A172 (cell line): ENCODE data around the gene TROAP. TPM values are rescaled to one million over a fixed set of nuclear protein-coding genes. Genes with fewer than 3 reads are reported as not detected.
A peak's percentile ranks its signal among the peaks of the same experiment; 100 is the strongest.

ENCODE experiments used
- DNase-seq: peaks from one replicate; pipeline ENCODE4 v3.0.0-alpha.2; 2015; ENCODE audit warnings: low spot score
- total RNA-seq: library from RNA; depleted of rRNA; stranded (reverse); fragments of >200 nt; shearing (Covaris generic); gene quantifications from 2 replicates; pipeline ENCODE4 v1.2.3, GENCODE V29; 2014

The TROAP gene
- total RNA-seq, 1 experiment from 2014 or later, result 45.4 TPM

GRCh38 chr12:49342914-49343731 lies 20.1 kb downstream of the TROAP start:
- no peak for DNase-seq

- no peak for DNase-seq
Measured at GRCh38 chr12:49344486-49345050, 21.5 kb downstream of the TROAP start.

DNA sequence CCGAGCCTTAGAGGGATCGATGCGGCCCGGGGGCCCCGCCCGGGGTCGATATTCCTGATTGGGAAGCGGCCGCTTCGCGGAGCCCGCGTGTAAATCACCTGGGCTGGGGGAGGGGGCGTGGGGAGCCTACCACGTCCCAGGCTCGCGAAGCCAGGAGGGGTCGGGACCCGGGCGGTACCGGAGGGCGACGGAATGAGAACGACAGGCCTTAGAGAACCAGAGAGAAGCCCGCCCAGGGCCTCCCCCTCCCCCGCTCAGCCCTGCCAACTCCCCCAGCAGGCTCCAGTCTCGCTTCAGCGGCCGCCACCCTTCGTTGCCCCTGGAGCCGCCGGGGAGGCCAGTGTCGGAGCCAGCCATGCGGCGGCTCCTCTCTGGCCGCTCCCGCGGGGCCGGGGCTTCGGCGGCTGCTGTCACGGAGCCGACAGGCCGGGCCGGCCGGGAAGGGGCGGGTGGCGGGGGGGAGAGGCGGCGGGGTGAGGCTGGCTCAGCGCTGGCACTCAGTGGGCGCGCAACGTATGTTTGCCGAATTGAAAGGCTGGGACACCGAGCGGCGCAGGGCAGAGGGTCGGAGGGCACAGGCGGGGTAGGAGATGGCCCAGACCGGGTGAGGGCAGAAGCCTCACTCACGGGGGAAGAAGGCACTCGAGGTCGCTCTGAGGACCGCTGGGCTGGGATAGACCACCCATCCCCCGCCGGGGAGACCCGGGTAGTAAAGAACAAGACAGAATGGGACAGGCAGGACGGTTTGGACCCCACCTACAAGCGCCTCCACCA lies 22.2 kb downstream of the TROAP start:
- DNase-seq, result no peak

- DNase-seq, result no peak
Measured at GRCh38 chr12:49345825-49346658, 23.0 kb downstream of the TROAP start.

GRCh38 chr12:49346659-49347310 lies 23.7 kb downstream of the TROAP start, which contains the start of gene DNAJC22:
DNAJC22 (plus strand) TSS chr12:49346888; CDS start chr12:49348873, 1,985 bp downstream.
- DNase-seq, result no peak

GRCh38 chr12:49347311-49348193 lies 24.5 kb downstream of the TROAP start:
- DNase-seq, result peak; percentile 84

DNA sequence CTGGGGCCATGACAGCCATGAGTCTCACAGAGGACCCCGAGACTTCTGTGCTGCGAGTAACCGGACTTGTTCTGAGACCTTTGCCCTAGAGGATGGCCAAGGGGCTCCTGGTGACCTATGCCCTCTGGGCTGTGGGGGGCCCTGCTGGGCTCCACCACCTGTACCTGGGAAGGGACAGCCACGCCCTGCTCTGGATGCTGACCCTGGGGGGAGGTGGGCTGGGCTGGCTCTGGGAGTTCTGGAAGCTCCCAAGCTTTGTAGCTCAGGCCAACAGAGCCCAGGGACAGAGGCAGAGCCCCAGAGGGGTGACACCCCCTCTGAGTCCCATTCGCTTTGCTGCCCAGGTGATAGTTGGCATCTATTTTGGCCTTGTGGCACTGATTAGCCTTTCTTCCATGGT lies 25.7 kb downstream of the TROAP start:
- no peak for DNase-seq

- no peak for DNase-seq
Measured at GRCh38 chr12:49349266-49349665, 26.2 kb downstream of the TROAP start.

GRCh38 chr12:49352351-49352750 lies 29.3 kb downstream of the TROAP start:
- DNase-seq, result no peak

DNA sequence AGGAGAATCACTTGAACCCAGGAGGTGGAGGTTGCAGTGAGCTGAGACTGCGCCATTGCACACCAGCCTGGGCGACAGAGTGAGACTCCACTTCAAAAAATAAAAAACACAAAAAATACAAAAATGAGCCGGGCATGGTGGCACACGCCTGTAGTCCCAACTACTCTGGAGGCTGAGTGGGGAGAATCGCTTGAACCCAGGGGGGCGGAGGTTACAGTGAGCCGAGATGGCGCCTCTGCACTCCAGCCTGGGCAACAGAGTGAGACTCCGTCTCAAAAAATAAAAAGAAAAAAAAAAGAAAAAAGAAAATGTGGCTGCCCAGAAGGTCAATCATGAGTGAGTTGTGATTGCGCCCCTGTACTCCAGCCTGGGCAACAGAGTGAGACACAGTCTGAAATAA lies 32.9 kb downstream of the TROAP start:
- no peak for DNase-seq

GRCh38 chr12:49357103-49357678 lies 34.1 kb downstream of the TROAP start:
- peak; percentile 28 for DNase-seq

DNA sequence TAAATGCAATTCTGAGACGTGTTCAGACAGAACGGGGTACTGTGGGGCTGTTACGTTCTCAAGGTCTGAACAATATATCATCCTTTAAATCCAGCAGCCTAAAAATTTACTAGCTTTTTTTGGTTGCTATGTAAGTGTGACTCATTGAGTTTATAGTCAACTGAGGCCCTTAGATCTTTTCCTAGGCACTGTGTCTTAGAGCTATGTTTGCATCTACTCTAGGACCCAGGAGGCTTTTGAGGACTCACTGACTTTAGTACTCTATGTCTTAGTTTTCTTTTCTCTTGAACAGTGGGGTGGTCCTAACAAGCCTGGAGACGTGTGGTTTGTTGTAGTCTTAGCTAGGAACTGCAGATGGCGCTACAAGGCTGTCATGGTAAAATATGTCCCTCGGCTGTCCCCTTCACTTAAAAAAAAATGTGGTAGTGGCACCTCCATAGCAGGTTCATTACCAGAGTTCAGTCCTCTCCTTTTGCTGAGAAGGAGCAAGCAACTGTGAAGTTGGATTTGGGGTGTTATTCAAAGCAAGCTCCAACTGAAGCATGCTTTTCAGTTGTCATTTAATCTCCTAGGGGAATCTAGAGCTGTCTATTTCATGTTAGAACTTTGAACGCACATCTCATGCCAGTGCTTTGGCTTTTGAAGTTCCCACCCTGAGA lies 35.6 kb downstream of the TROAP start:
- DNase-seq, result peak; percentile 64

GRCh38 chr12:49359671-49360070 lies 36.6 kb downstream of the TROAP start:
- no peak for DNase-seq

DNA sequence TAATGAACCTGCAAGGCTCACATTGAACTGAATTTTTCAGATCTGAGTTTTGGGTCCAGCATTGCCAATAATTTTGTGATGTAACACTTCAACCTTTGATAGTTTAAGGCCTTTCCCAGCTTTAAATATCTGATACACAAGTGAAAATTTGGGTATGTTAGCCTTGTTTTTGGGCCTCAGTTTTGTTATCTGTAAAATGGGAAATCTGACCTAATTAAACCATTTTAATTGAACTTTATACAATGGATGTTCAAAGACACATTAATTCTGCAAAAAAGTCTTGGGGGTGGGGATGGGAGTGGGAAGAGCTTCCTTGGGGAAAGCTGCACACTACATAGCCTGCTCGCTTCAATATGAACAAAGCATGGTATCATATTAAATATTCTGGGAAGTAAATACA lies 39.0 kb downstream of the TROAP start:
- no peak for DNase-seq

DNA sequence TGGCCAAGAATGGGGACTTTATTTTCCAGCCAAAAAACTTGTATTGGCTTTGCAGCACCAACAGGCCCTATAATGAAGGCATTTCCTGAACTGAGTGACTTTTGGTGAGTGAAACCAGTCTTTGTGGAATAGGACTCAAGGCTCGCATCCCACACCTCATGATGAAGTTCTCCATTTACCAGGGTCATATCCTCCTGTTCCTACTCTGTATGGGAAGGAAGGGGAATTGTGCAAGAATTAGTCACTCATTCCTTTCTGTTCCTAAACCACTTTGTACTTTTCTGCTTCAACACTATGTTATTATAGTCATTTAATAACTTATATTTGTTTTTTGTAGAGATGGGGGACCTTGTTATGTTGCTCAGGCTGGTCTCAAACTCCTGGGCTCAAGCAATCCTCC lies 41.9 kb downstream of the TROAP start:
- peak; percentile 26 for DNase-seq

- DNase-seq, result peak; percentile 69
Measured at GRCh38 chr12:49365542-49365941, 42.5 kb downstream of the TROAP start.

GRCh38 chr12:49366096-49366651 lies 43.1 kb downstream of the TROAP start:
- peak; percentile 14 for DNase-seq

- DNase-seq, result peak; percentile 55
Measured at GRCh38 chr12:49366652-49367380, 43.8 kb downstream of the TROAP start.
